ENCODE data around the gene OBSCN. TPM values are rescaled to one million over a fixed set of nuclear protein-coding genes. Genes with fewer than 3 reads are reported as not detected.

OBSCN gene
- total RNA-seq, 1 donor from 2014 or later = 25.7 TPM

- no peak overlapping the region for H3K4me3 Mint-ChIP-seq (ENCODE audit: unreplicated experiment)
- no peak for DNase-seq
- no peaks in the 10 kb centered on the region for H3K4me1 Mint-ChIP-seq (ENCODE audit: low read depth, unreplicated experiment)
Measured at GRCh38 chr1:228281631-228282328, 73.9 kb downstream of the OBSCN start.

GRCh38 chr1:228282329-228283042 lies 74.6 kb downstream of the OBSCN start:
- no peak for DNase-seq
- no peaks in the 10 kb centered on the region for H3K36me3 Mint-ChIP-seq (ENCODE audit: unreplicated experiment)
- peaks cover 2% of the 10 kb centered on the region for H3K27me3 Mint-ChIP-seq (ENCODE audit: unreplicated experiment)
- H3K4me1 Mint-ChIP-seq (ENCODE audit: low read depth, unreplicated experiment) = no peaks in the 10 kb centered on the region
- no peak overlapping the region for H3K27ac Mint-ChIP-seq (ENCODE audit: unreplicated experiment)
- TF ChIP-seq, protein P1, sequence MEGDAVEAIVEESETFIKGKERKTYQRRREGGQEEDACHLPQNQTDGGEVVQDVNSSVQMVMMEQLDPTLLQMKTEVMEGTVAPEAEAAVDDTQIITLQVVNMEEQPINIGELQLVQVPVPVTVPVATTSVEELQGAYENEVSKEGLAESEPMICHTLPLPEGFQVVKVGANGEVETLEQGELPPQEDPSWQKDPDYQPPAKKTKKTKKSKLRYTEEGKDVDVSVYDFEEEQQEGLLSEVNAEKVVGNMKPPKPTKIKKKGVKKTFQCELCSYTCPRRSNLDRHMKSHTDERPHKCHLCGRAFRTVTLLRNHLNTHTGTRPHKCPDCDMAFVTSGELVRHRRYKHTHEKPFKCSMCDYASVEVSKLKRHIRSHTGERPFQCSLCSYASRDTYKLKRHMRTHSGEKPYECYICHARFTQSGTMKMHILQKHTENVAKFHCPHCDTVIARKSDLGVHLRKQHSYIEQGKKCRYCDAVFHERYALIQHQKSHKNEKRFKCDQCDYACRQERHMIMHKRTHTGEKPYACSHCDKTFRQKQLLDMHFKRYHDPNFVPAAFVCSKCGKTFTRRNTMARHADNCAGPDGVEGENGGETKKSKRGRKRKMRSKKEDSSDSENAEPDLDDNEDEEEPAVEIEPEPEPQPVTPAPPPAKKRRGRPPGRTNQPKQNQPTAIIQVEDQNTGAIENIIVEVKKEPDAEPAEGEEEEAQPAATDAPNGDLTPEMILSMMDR (IDR thresholded peaks at IDR 0.05; ENCODE audit: partially characterized antibody, unreplicated experiment) = no peak
- H3K9me3 Mint-ChIP-seq (ENCODE audit: unreplicated experiment) = peaks cover 3% of the 10 kb centered on the region
- H3K4me3 Mint-ChIP-seq (ENCODE audit: unreplicated experiment) = no peak overlapping the region

More at GRCh38 chr1:228281631-228282328, 73.9 kb downstream of the OBSCN start:
- Mint-ChIP-seq H3K36me3 (ENCODE audit: unreplicated experiment) (no peaks in the 10 kb centered on the region), H3K27ac (ENCODE audit: unreplicated experiment) (no peak overlapping the region), H3K27me3 (ENCODE audit: unreplicated experiment) (peaks cover 2% of the 10 kb centered on the region), H3K9me3 (ENCODE audit: unreplicated experiment) (peaks cover 3% of the 10 kb centered on the region)
- TF ChIP-seq, protein P1 (IDR thresholded peaks at IDR 0.05; ENCODE audit: partially characterized antibody, unreplicated experiment) = no peak

DNA sequence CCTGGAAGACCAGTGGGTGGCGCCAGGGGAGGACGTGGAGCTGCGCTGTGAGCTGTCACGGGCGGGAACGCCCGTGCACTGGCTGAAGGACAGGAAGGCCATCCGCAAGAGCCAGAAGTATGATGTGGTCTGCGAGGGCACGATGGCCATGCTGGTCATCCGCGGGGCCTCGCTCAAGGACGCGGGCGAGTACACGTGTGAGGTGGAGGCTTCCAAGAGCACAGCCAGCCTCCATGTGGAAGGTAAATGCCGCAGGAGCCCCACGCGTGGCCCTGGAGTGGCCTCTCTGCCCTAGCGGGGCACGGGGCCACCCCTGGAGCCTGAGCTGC lies 75.2 kb downstream of the OBSCN start:
- TF ChIP-seq, protein P1 (IDR thresholded peaks at IDR 0.05; ENCODE audit: partially characterized antibody, unreplicated experiment) = no peak
- Mint-ChIP-seq H3K9me3 (ENCODE audit: unreplicated experiment) (peaks cover 3% of the 10 kb centered on the region), H3K27me3 (ENCODE audit: unreplicated experiment) (peaks cover 3% of the 10 kb centered on the region), H3K27ac (ENCODE audit: unreplicated experiment) (no peak overlapping the region), H3K4me3 (ENCODE audit: unreplicated experiment) (no peak overlapping the region), H3K4me1 (ENCODE audit: low read depth, unreplicated experiment) (no peaks in the 10 kb centered on the region), H3K36me3 (ENCODE audit: unreplicated experiment) (no peaks in the 10 kb centered on the region)
- no peak for DNase-seq

- H3K27me3 Mint-ChIP-seq (ENCODE audit: unreplicated experiment) = peaks cover 5% of the 10 kb centered on the region
- H3K4me3 Mint-ChIP-seq (ENCODE audit: unreplicated experiment) = no peak overlapping the region
- TF ChIP-seq, protein P1 (IDR thresholded peaks at IDR 0.05; ENCODE audit: partially characterized antibody, unreplicated experiment) = no peak
- no peaks in the 10 kb centered on the region for H3K36me3 Mint-ChIP-seq (ENCODE audit: unreplicated experiment)
- no peaks in the 10 kb centered on the region for H3K4me1 Mint-ChIP-seq (ENCODE audit: low read depth, unreplicated experiment)
- DNase-seq = no peak
- H3K9me3 Mint-ChIP-seq (ENCODE audit: unreplicated experiment) = peaks cover 3% of the 10 kb centered on the region
- H3K27ac Mint-ChIP-seq (ENCODE audit: unreplicated experiment) = no peak overlapping the region
Measured at GRCh38 chr1:228283476-228284147, 75.8 kb downstream of the OBSCN start.

- Mint-ChIP-seq H3K27ac (ENCODE audit: unreplicated experiment) (no peak overlapping the region), H3K36me3 (ENCODE audit: unreplicated experiment) (no peaks in the 10 kb centered on the region), H3K4me1 (ENCODE audit: low read depth, unreplicated experiment) (no peaks in the 10 kb centered on the region), H3K9me3 (ENCODE audit: unreplicated experiment) (peaks cover 3% of the 10 kb centered on the region), H3K4me3 (ENCODE audit: unreplicated experiment) (no peak overlapping the region), H3K27me3 (ENCODE audit: unreplicated experiment) (peaks cover 7% of the 10 kb centered on the region)
- TF ChIP-seq, protein P1 (IDR thresholded peaks at IDR 0.05; ENCODE audit: partially characterized antibody, unreplicated experiment) = no peak
- DNase-seq = no peak
Measured at GRCh38 chr1:228284148-228284495, 76.3 kb downstream of the OBSCN start.

All from glutamatergic neuron (in vitro differentiated cells).